Measurements from ENCODE around the gene RGS3.

- no peak for TF ChIP-seq POLR2A (IDR thresholded peaks at IDR 0.05)
- TF ChIP-seq CTCF (IDR thresholded peaks at IDR 0.05), result peak in 3 of 4 experiments; percentile 37 to 64 (median 41)
- no peak for TF ChIP-seq EP300 (IDR thresholded peaks at IDR 0.05)
Observed at GRCh38 chr9:113581865-113582697, 118.6 kb downstream of the RGS3 start.

Data from gastroesophageal sphincter (tissue), 3 donors.